ENCODE data around the gene ARPIN.
A peak's percentile ranks its signal among the peaks of the same experiment; 100 is the strongest.
"Not testable (repeated sequence)": the region's sequence is repeated elsewhere in the genome, so short reads cannot be mapped to it uniquely, and the experiment has no call there.

ARPIN gene

DNA sequence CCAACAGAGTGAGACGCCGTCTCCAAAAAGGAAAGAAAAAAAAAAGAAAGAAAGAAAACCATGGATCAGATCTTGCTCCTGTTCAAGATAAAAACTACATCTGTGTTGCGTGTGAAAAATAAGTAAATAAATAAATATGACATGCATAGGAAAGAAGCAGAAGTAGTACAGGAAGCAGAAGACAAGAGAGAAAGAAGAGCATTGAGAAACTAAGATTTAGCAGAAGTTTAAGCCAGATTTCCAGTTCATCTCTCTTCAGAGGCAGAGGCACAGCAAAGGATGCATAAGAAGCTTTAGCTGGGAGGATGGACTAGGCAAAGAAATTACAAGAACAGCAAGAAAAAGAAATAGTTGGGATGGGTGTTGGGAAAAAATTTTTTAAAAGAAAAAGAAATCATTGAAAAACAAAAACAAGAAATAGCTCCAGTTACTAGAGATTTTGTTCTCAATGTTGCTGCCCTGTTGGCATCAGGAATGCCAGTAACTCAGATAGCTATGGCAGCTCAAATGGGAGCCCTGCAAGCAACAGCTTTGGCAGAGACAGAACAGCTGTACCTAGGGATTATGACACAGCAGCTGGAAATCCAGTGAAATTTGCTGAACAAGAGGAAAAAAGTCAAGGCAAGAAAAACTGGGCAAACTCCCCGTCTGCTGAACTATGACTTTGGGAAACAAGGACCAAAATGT lies 36.2 kb downstream of the ARPIN start:
- no peak overlapping the region for H3K4me3 ChIP-seq (replicated peaks; ENCODE audit: low read depth, low read length)
- no peak for DNase-seq (ENCODE audit: low read depth)
- TF ChIP-seq, protein P1, sequence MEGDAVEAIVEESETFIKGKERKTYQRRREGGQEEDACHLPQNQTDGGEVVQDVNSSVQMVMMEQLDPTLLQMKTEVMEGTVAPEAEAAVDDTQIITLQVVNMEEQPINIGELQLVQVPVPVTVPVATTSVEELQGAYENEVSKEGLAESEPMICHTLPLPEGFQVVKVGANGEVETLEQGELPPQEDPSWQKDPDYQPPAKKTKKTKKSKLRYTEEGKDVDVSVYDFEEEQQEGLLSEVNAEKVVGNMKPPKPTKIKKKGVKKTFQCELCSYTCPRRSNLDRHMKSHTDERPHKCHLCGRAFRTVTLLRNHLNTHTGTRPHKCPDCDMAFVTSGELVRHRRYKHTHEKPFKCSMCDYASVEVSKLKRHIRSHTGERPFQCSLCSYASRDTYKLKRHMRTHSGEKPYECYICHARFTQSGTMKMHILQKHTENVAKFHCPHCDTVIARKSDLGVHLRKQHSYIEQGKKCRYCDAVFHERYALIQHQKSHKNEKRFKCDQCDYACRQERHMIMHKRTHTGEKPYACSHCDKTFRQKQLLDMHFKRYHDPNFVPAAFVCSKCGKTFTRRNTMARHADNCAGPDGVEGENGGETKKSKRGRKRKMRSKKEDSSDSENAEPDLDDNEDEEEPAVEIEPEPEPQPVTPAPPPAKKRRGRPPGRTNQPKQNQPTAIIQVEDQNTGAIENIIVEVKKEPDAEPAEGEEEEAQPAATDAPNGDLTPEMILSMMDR (IDR thresholded peaks at IDR 0.05; ENCODE audit: low read length, missing control alignments): no peak

DNA sequence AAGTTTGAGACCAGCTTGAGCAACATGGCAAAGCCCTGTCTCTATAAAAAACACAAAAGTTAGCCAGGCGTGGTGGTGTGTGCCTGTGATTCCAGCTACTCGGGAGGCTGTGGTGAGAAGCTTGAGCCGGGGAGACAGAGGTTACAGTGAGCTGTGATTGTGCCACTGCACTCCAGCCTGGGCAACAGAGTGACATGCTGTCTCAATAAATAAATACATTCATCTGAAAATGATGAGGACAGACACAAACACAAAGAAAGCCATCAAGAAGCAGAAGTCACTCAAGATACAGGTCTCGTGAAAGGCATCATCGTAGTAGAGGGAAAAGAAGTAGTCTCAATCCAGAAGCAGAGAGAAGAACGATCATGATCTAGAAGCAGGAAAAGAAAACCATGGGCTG lies 37.0 kb downstream of the ARPIN start:
- no peak for DNase-seq (ENCODE audit: low read depth)
- TF ChIP-seq, protein P1 (IDR thresholded peaks at IDR 0.05; ENCODE audit: low read length, missing control alignments): no peak
- H3K4me3 ChIP-seq (replicated peaks; ENCODE audit: low read depth, low read length): no peak overlapping the region

DNA sequence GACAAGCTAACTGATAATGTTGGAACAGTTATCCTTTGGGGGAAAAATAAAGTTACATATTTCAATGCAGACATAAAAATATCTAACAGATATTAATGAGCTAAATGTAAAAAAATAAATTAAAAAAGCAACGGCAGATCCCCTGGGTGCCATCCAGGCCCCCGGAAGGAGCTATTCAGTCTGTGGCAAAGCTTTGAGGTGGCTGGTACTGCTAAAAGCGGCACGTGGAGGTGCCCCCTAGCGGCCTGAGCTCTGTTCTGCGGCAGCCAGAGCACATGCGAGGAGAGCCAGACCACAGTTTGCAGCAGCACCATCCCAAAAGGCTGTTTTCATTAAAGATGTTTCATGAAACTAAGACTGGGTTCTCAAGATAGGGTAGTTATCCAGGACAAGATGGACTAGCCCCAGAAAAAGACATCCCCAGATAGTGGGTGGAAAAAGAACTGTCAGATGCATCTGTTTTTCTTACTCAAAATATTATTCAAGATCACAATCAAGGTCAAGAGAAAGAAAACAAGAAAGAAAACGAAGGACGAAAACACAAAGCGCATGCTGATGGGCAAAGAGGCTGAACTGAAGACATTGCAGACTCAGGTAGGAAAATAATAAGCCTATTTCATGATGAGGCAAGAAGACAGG lies 37.7 kb downstream of the ARPIN start:
- TF ChIP-seq, protein P1 (IDR thresholded peaks at IDR 0.05; ENCODE audit: low read length, missing control alignments): peak; percentile 94
- H3K4me3 ChIP-seq (replicated peaks; ENCODE audit: low read depth, low read length): no peak overlapping the region
- peak; percentile 80 for DNase-seq (ENCODE audit: low read depth)

DNA sequence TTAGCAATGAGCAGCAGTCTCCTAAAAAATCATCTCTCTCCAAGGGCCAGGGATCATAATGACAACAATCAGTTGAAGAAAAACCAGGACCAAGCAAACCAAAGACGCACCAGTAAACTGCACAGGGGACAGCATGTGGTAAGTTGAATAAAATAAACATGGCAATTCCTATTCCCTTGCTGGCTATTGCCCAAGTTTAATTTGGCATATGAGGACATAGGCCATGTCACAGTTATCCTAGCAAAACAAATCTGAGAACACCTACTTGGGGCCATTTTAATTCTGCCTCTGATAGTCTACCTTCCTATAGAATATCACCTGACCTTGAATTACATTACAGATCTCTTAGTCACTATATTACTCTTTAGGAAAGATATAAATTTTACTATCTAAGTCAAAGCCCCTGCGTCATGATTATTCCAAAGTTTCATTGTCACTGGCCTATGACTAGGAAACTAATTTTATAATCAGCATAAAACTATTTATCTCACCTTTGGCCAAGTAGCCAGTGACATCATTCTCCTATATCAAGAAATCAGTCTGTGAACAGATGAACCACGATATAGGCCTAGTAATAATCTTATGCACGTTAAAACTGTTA lies 42.0 kb downstream of the ARPIN start:
- DNase-seq (ENCODE audit: low read depth): no peak
- H3K4me3 ChIP-seq (replicated peaks; ENCODE audit: low read depth, low read length): no peak overlapping the region
- TF ChIP-seq, protein P1 (IDR thresholded peaks at IDR 0.05; ENCODE audit: low read length, missing control alignments): no peak

DNA sequence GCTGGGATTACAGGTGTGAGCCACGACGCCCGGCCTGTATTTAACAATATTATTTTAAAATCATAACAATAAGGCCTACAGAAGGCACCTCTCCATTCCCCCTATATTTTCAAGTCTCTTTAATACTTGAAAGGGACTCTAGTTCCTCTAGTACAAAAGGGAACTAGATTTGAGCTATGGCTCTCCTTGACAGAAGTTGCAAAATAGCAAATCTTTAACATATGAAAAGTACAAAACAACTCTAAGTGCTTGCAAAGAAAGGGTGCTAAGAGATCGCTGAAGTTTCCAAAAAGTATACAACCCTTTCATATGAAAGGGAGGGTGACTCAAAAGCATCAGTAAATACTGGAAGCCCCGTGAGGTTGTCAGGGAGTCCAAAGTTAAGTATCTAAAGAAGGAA lies 42.7 kb downstream of the ARPIN start:
- DNase-seq (ENCODE audit: low read depth): no peak
- TF ChIP-seq, protein P1 (IDR thresholded peaks at IDR 0.05; ENCODE audit: low read length, missing control alignments): no peak
- H3K4me3 ChIP-seq (replicated peaks; ENCODE audit: low read depth, low read length): no peak overlapping the region

DNA sequence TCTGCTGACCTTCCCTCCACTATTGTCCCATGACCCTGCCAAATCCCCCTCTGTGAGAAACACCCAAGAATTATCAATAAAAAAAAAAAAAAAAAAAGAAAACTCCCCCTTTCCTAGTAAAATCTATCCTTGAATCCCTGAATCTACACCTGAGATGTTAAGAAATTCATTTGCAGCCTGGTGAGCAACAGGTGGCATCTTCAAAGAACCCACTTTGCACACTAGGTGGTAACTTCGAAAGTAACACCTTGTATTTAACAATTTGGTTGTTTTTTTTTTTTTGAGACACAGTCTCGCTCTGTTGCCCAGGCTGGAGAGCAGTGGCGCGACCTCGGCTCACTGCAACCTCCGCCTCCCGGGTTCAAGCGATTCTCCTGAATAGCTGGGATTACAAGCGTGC lies 43.3 kb downstream of the ARPIN start:
- DNase-seq (ENCODE audit: low read depth); H3K4me3 ChIP-seq (replicated peaks; ENCODE audit: low read depth, low read length): not testable (repeated sequence)

DNA sequence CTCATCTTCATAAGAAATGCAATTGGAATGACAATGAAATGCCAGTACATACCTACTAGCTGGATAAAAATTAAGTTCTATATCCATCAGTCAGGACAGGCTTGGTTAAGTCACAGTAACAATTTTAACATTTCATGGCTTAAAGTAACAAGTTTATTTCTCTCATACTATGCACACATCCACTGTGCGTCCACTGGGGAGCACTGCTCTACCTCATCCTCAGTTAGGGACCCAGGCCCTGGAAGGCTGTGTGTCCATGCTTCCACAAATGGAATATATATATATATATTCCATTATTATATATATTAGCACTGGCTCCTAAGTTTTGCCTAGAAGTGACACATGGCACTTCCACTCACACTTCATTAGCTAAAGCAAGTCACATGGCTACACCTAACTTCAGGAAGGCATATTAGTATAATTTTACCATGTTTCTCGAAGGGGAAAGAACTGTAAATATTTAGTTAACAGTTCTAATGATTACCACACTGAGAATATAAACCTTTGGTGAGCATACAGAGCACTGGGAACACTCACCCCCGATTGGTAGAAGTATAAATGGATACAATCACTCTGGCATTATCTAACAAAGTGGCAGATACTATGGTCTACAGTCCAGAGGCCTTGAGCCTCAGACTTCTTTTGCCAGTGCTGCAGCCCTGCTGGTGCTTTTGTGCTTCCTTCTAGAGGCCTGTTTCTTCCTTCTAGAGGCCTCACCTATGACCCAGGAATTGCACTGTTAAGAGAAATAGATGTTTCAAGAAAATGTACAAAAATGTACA lies 47.6 kb downstream of the ARPIN start:
- TF ChIP-seq, protein P1 (IDR thresholded peaks at IDR 0.05; ENCODE audit: low read length, missing control alignments): no peak
- no peak overlapping the region for H3K4me3 ChIP-seq (replicated peaks; ENCODE audit: low read depth, low read length)
- no peak for DNase-seq (ENCODE audit: low read depth)

Measured in fibroblast of pulmonary artery (primary cell).